ENCODE data around the gene TMEM89.

DNA sequence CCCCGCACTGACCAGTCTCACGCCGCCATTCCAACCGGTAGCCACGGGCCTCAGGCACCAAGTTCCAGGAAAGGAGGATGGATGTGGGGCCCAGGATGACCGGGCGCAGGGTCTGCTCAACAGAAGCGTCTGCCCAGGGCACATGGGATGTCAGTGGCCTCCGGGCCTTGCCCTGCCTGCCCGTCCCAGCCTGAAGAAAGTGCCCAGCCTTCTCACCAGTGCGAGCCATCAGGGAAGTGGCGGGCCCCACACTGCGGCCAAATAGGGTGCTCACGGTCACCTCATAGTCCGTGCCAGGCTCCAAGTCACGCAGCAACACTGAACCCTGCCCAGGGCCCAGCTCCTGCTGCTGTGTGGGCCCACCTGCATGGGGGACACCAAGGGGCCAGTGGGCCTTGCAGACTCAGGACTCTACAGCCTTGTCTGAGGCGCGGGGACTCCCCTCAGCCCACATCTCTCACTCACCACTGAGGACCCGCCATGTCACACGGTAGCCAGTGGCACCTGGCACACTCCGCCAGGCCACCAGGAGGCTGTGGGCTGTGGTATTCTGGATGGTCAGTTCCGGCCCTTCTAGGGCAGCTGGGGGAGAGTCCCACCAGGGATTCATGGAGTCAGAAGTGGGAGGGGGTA is 29.6 kb downstream of the TMEM89 start:
- TF ChIP-seq, protein P1, sequence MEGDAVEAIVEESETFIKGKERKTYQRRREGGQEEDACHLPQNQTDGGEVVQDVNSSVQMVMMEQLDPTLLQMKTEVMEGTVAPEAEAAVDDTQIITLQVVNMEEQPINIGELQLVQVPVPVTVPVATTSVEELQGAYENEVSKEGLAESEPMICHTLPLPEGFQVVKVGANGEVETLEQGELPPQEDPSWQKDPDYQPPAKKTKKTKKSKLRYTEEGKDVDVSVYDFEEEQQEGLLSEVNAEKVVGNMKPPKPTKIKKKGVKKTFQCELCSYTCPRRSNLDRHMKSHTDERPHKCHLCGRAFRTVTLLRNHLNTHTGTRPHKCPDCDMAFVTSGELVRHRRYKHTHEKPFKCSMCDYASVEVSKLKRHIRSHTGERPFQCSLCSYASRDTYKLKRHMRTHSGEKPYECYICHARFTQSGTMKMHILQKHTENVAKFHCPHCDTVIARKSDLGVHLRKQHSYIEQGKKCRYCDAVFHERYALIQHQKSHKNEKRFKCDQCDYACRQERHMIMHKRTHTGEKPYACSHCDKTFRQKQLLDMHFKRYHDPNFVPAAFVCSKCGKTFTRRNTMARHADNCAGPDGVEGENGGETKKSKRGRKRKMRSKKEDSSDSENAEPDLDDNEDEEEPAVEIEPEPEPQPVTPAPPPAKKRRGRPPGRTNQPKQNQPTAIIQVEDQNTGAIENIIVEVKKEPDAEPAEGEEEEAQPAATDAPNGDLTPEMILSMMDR (IDR thresholded peaks at IDR 0.05) = no peak
- no peak for TF ChIP-seq POLR2A (IDR thresholded peaks at IDR 0.05)
- no peak for TF ChIP-seq POLR2AphosphoS5 (IDR thresholded peaks at IDR 0.05)
